Lower leg skin (tissue), 4 donors: Measurements from ENCODE around the gene BBS4. TPM values are rescaled to one million over a fixed set of nuclear protein-coding genes. Genes with fewer than 3 reads are reported as not detected.

Source experiments
- DNase-seq, 2 donors: peaks; one replicate each; pipeline ENCODE4 v3.0.0-alpha.2; 2019; ENCODE audit warnings: low spot score in 2 of 2
- H3K4me3 ChIP-seq: fragments of 200-600 bp; sonication (generic); 2 replicates; pipeline ENCODE4 v1.5.1; 2017; ENCODE audit warnings: mild to moderate bottlenecking, low read depth; ENCODE audit not compliant: poor library complexity, severe bottlenecking
- POLR2A ChIP-seq, 2 donors: fragments of 450-650 bp; IDR thresholded peaks; one replicate each; pipeline ENCODE4 v1.6.1; 2016 to 2017; ENCODE audit warnings: antibody characterized with exemption in 2 of 2, mild to moderate bottlenecking in 1 of 2, moderate library complexity in 1 of 2
- WGBS, 2 donors: methylation state at CpG; one replicate each; pipeline ENCODE4 v1.1.5; 2018; 5-methylcytosine and 5-hydroxymethylcytosine counted together
- intact Hi-C: fragments of 100-400 bp; cut with DNase I; formaldehyde crosslinking; loops from one replicate; pipeline ENCODE4 v1.15.0; 2023; ENCODE audit warnings: low total_unique reads
- total RNA-seq, 4 donors: library from RNA; depleted of rRNA; stranded (reverse); fragments of >200 nt; gene quantifications; one replicate each; pipeline ENCODE4 v1.1.0, GENCODE V29; 2016
- TF ChIP-seq, protein P1 (sequence below), 3 donors: fragments of 450-650 bp; IDR thresholded peaks; one replicate each; pipeline ENCODE4 v1.5.1; 2016; ENCODE audit warnings: antibody characterized with exemption in 3 of 3, mild to moderate bottlenecking in 3 of 3, moderate library complexity in 2 of 3

The BBS4 gene
- total RNA-seq, 4 donors from 2014 or later: 11.4 to 13.9 (median 11.6) TPM

DNA sequence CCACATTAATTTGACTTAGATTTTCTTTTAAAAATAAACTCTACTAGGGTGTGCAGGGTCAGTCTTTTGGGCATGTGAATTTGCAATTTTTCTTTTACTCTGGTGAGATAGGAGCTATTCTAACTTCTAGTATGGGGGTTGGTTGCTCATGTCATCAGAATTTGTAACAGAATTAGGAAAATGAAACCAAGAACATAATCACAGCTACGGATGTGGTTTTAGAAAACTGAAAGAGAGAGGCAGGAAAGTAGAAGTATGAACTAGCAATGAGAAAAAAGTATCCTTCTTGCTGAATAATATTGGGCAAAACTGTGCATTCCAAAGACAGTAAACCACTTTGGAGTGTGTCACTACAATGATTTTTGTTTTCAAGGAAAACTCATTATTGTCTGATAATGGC is 54.2 kb downstream of the BBS4 start:
- intact Hi-C loops: no loop called here
- 82 to 89% methylated on average over 1 of the region's 1 CpG for WGBS, 2 donors
- no peak overlapping the region for H3K4me3 ChIP-seq
- no peak for TF ChIP-seq POLR2A (IDR thresholded peaks at IDR 0.05)
- TF ChIP-seq, protein P1, sequence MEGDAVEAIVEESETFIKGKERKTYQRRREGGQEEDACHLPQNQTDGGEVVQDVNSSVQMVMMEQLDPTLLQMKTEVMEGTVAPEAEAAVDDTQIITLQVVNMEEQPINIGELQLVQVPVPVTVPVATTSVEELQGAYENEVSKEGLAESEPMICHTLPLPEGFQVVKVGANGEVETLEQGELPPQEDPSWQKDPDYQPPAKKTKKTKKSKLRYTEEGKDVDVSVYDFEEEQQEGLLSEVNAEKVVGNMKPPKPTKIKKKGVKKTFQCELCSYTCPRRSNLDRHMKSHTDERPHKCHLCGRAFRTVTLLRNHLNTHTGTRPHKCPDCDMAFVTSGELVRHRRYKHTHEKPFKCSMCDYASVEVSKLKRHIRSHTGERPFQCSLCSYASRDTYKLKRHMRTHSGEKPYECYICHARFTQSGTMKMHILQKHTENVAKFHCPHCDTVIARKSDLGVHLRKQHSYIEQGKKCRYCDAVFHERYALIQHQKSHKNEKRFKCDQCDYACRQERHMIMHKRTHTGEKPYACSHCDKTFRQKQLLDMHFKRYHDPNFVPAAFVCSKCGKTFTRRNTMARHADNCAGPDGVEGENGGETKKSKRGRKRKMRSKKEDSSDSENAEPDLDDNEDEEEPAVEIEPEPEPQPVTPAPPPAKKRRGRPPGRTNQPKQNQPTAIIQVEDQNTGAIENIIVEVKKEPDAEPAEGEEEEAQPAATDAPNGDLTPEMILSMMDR (IDR thresholded peaks at IDR 0.05): no peak
- no peak for DNase-seq

DNA sequence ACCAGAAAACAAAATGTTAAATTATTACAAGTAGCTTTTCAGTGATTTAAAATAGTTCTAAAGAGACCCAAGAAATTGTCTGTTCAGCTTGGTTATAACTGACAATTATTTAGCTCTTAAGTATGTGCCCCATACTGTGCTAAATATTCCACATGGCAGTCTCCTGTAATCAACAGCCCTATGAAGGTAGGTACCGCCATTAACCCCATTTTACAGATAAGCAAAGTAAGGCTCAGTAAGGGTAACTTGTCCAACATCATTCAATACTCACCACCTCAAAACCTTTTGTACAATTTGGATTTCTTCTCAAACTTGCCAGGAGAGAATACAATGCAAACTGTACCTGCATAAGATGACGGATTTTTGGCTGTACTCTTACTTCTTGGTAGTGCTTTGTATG is 63.7 kb downstream of the BBS4 start:
- no peak overlapping the region for H3K4me3 ChIP-seq
- 91 to 97% methylated on average over 2 of the region's 2 CpGs for WGBS, 2 donors
- intact Hi-C loops: no loop called here
- DNase-seq: no peak
- TF ChIP-seq, protein P1 (IDR thresholded peaks at IDR 0.05): no peak
- no peak for TF ChIP-seq POLR2A (IDR thresholded peaks at IDR 0.05)

DNA sequence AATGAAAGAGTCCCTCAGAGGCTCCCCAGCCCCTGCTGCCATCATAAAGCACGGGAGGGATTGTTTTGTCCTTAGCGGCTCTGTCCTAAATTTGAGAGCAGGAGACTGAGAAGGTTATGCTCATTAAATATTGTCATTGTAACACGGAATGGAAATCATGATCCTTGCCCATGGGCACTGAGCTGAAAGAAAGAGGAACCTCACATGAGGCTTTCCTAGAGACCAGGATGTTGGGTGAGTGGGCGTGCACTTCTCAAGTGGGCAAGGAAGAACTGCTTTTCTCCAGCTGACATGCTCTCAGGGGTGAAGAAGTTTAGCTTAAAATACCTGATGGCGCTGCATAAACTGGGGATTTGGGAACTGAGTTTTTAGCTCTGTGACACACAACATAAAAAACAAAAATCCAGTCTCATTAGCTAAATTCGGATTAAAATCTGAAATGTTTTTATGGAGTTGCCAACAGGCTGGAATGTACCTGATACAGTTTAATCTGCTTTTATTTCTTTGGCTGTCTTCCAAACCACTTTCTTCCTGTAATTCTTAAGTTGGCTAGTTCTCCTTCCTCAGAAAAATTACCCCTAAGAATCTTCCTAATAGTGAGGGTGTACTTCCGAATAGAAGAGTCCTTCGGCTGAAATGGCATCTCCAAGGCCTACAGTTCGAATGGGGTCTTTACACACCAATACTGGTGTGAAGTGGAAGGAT is 65.9 kb downstream of the BBS4 start:
- no peak overlapping the region for H3K4me3 ChIP-seq
- DNase-seq: peak in 1 of 2 donors; percentile 21
- intact Hi-C loops: no loop called here
- 70 to 71% methylated on average over 9 of the region's 9 CpGs for WGBS, 2 donors
- TF ChIP-seq, protein P1 (IDR thresholded peaks at IDR 0.05): no peak
- no peak for TF ChIP-seq POLR2A (IDR thresholded peaks at IDR 0.05)

DNA sequence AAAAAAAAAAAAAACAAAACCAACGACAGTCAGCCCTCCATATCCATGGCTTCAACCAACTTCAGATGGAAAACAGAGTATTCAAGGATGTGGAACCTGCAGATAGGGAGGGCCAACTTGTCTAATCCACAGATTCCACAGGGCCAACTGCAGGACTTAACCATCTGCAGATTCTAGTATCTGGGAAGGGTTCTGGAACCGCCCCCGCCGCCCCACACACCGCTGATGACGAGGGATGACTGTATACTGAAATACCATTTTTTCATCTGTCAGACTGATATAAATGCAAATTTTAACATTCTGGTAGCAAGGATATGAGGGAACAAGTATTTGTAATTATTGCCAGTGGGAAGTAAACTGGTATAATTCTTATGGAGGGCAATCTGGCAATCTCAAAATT is 68.1 kb downstream of the BBS4 start:
- 93 to 98% methylated on average over 6 of the region's 6 CpGs for WGBS, 2 donors
- H3K4me3 ChIP-seq: no peak overlapping the region
- no peak for DNase-seq
- no peak for TF ChIP-seq POLR2A (IDR thresholded peaks at IDR 0.05)
- TF ChIP-seq, protein P1 (IDR thresholded peaks at IDR 0.05): no peak
- intact Hi-C loops: no loop called here

DNA sequence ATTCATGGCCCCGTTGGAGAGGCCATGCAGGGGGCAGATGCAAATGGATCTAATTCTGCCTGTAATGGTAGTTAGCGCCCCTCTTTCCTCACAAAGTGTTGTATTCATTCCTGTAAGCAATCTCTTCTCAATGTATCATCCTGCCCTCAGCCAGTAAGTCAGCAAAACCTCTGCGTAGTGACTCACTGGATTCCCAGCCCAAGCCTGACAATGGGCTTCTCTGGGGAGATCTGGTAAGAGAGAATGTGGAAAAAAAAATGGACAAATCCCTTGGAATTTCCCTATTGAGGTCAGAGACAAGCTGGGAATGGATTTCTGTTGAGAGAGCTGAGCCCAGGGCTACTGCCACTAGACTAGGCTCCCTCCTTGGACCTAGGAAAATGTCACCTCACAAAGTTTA is 72.2 kb downstream of the BBS4 start:
- TF ChIP-seq, protein P1 (IDR thresholded peaks at IDR 0.05): no peak
- no peak for TF ChIP-seq POLR2A (IDR thresholded peaks at IDR 0.05)
- 75 to 90% methylated on average over 3 of the region's 3 CpGs for WGBS, 2 donors
- DNase-seq: no peak
- intact Hi-C loops: no loop called here
- H3K4me3 ChIP-seq: no peak overlapping the region
